ENCODE data around the gene DOK1.

Gene DOK1

DNA sequence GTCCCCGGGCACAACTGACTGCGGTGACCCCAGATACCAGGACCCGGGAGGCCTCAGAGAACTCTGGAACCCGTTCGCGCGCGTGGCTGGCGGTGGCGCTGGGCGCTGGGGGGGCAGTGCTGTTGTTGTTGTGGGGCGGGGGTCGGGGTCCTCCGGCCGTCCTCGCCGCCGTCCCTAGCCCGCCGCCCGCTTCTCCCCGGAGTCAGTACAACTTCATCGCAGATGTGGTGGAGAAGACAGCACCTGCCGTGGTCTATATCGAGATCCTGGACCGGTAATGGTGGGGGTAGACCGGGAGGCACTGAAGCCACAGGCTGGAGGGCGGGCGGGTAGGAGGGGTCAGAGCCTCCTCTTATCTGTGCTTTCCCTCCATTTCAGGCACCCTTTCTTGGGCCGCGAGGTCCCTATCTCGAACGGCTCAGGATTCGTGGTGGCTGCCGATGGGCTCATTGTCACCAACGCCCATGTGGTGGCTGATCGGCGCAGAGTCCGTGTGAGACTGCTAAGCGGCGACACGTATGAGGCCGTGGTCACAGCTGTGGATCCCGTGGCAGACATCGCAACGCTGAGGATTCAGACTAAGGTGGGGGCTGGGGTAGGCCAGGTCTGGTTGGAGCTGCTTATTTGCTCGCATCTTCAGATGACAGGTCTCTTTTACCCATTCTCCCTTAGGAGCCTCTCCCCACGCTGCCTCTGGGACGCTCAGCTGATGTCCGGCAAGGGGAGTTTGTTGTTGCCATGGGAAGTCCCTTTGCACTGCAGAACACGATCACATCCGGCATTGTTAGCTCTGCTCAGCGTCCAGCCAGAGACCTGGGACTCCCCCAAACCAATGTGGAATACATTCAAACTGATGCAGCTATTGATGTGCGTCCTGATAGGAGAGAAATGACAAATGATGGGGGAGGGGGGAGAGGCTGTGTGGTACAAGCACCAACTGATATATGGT is 24.0 kb upstream of the DOK1 start:
- DNase-seq: peak; percentile 97 to 99
- peak; percentile 63 for TF ChIP-seq GATA1 (IDR thresholded peaks at IDR 0.05; ENCODE audit: low read depth, low read length)
- peak; percentile 89 for TF ChIP-seq POLR2A (IDR thresholded peaks at IDR 0.05; ENCODE audit: low read length)

DNA sequence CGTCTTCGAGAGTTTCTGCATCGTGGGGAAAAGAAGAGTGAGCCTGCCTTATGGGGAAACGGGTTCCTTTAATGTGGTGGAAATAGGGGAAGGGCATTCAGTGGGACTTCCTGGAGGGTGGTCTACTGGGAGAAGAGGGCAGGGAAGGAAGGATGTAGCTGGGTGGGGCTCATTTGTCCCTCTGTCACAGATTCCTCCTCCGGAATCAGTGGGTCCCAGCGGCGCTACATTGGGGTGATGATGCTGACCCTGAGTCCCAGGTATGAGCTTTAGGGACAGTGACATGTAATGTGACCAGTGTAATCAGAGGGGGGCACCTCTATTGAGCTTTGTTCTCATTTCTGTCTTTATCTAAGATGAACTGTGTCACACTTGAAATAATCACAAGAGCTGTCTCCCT is 22.9 kb upstream of the DOK1 start:
- TF ChIP-seq GATA1 (IDR thresholded peaks at IDR 0.05; ENCODE audit: low read depth, low read length): no peak
- TF ChIP-seq POLR2A (IDR thresholded peaks at IDR 0.05; ENCODE audit: low read length): no peak
- no peak for DNase-seq

- peak; percentile 70 to 81 for DNase-seq
- TF ChIP-seq POLR2A (IDR thresholded peaks at IDR 0.05; ENCODE audit: low read length): no peak
- no peak for TF ChIP-seq GATA1 (IDR thresholded peaks at IDR 0.05; ENCODE audit: low read depth, low read length)
Observed at GRCh38 chr2:74532222-74532621, 22.3 kb upstream of the DOK1 start.

DNA sequence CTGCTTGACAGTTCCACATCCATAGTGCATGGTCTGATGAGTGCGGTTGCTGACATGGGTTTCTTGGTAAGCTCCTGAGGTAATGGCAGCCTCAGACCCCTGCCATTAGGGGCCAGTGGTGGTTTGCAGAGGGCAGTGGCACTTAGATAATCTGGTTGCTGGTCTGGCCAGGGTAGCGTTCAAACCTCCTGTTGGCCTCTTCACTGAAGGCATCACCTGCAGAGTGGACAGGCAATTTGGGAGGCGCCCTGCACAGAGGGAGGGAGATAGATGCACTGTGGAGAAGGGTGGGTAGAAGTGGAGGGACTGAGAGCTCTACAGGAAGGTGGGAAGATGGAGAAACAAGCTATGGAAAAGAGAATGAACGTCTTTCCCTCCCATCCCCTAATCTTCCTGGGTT is 21.1 kb upstream of the DOK1 start:
- TF ChIP-seq GATA1 (IDR thresholded peaks at IDR 0.05; ENCODE audit: low read depth, low read length) (no peak), POLR2A (IDR thresholded peaks at IDR 0.05; ENCODE audit: low read length) (peak; percentile 29)
- no peak for DNase-seq

DNA sequence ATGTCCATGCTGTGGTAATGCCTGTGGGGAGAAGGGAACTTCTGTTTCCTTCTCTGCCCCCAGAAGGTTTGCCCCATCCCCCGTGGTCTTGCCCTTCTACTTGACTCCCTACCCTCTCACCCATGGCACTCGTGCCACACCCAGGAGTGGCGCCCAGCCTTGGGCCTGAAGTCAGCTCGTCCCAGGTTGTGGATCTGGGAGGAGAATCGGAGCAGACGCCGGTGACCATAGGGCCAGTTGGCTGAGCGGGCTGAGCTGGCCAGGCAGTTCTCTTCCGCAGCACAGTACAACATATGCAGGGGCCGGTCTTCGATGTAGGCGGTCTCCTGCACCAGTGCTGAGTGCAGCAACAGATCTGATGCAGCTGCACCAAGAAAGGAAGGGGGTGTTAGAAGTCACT is 20.1 kb upstream of the DOK1 start:
- no peak for DNase-seq
- TF ChIP-seq GATA1 (IDR thresholded peaks at IDR 0.05; ENCODE audit: low read depth, low read length) (no peak), POLR2A (IDR thresholded peaks at IDR 0.05; ENCODE audit: low read length) (peak; percentile 13)

DNA sequence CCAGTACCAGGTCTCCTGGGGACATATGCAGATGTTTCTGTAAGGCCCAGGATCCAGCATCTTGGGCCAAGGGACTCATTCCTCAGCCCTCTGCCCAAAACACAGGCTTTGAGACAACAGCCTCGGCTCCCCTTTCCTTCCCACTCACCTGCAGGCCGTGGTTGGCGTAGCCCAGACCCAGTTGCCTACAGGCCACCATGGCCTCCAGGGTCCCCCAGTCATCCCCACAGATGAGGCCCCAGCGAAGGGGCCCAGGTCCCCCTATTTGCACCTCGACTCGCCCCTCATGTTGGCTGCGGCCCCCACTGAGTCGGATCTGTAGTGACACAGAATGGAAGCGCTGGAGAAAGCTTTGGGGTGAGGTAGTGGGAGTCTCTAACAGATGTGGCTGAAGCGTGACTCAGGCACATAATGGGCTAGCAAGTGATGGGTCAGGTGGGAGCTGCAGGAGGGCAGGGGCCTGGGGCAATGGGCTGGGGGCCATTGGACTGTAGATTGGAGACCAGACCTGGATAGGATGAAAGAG is 19.0 kb upstream of the DOK1 start:
- no peak for TF ChIP-seq GATA1 (IDR thresholded peaks at IDR 0.05; ENCODE audit: low read depth, low read length)
- TF ChIP-seq POLR2A (IDR thresholded peaks at IDR 0.05; ENCODE audit: low read length): no peak
- no peak for DNase-seq

DNA sequence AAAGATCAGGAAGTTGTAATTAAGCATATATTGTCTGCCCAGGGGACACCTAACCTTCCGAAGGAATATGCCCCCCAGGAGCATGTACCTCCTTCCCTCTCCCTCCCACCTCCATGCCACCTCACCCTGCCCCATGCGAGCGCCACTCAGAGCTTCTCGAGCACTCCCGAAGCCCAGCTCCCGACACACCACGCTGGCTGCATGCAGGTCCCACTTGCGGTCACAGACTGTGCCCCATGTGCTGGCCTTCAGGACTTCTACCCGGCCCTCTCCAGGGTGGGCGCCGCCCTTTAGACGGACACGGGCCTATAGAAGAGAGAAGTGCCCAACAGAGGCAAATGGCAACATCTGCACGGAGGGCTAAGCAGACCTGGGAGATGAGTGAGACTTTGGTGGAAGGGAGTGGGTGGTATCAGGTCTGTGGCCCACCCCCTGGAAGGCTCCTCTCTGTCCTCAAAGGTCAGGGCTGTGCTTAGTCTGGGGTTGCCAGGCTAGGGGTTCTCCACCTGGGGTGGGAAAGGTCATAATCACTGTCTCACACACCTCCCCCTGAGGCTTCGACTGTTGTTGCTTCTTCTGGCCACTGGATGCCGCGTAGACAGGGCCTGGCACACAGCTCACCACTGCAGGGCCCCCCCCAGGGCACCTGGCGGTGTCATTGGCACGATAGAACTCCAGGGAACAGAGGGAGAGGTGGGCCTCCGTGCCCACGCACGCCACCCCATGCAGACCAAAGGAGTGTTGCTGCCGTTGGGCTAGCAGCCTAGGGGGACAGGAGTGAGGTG is 18.2 kb upstream of the DOK1 start:
- no peak for DNase-seq
- TF ChIP-seq GATA1 (IDR thresholded peaks at IDR 0.05; ENCODE audit: low read depth, low read length) (no peak), POLR2A (IDR thresholded peaks at IDR 0.05; ENCODE audit: low read length) (no peak)

- DNase-seq: no peak
- no peak for TF ChIP-seq GATA1 (IDR thresholded peaks at IDR 0.05; ENCODE audit: low read depth, low read length)
- TF ChIP-seq POLR2A (IDR thresholded peaks at IDR 0.05; ENCODE audit: low read length): no peak
Observed at GRCh38 chr2:74537140-74537539, 17.4 kb upstream of the DOK1 start.

DNA sequence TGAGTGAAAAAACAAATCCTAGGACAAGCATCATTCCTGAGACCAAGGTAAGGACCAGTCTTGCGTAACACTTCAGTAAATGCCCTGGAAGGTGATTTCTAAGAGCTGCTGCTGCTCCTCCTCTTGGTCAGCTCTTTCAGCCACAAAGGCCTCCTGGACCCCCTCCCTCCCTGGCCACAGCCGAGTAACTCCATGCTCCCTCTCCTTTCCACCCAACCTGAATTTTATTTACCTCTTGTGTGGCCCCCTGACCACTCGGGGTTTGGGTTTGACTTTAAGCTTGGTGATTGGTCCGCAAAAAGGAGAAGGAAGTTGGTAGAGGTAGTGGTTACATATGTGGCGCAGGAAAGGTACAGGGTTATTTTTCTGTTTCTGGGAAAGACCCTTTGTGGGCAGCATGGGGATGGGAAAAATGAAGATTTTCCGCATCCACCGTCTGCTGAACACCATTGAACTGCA is 15.6 kb upstream of the DOK1 start:
- TF ChIP-seq POLR2A (IDR thresholded peaks at IDR 0.05; ENCODE audit: low read length) (no peak), GATA1 (IDR thresholded peaks at IDR 0.05; ENCODE audit: low read depth, low read length) (no peak)
- DNase-seq: no peak

DNA sequence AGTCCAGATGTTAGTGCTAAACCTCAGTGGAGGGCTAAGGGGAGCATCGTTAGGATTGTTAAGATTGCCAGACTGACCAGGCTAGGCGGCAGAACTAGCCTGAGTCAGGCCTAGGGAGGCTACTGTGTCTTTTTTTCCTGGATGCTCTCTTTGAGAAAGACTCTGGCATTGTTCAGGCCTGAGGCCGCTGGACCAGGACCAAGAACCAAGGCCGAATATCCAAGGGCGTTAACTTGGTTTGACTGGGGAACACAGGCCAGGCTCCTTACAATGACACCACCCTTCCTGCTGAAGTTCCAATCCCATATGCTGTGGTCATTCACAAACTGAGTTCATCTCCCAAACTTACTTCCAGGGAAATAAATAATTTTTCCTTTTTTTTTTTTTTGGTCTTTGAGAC is 14.2 kb upstream of the DOK1 start:
- no peak for TF ChIP-seq POLR2A (IDR thresholded peaks at IDR 0.05; ENCODE audit: low read length)
- no peak for TF ChIP-seq GATA1 (IDR thresholded peaks at IDR 0.05; ENCODE audit: low read depth, low read length)
- no peak for DNase-seq

DNA sequence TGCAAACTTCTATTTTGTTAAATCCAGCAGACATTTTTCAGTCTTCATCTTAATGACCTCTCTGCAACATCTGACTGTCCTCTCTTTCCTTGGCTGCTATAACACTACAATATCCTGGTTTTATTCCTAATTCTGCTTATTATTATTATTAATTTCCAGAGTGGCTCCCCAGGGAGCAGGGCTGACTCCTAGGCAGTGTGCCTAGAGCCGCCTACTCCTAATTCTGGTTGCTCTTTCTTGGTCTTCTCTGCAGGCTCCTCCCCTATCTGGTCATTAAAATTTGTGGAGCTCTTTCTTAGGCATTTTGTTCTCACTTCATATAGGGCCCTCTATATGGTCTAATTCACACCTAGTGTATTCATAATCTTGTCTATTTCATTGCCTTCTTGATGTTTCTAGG is 11.5 kb upstream of the DOK1 start:
- TF ChIP-seq POLR2A (IDR thresholded peaks at IDR 0.05; ENCODE audit: low read length): no peak
- TF ChIP-seq GATA1 (IDR thresholded peaks at IDR 0.05; ENCODE audit: low read depth, low read length): no peak

DNA sequence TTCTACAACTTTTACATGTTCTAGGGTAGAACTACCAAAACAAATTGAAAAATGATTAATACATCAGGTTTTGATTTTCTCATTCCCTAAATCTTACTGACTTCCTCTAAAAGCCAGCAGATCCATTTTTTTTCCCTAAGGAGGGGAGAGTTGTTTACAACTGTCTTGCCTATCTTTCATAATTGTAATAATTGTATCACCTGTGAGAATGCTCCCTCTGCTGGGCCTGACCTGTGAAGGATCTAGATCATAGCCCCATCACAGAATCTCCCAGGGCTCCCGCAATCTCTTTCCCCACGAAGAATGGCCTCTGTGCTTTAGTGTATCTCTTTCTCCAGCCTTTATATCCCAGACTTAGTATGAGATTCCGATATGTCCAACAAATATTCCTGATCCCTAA is 9.9 kb upstream of the DOK1 start:
- no peak for DNase-seq
- no peak for TF ChIP-seq GATA1 (IDR thresholded peaks at IDR 0.05; ENCODE audit: low read depth, low read length)
- TF ChIP-seq POLR2A (IDR thresholded peaks at IDR 0.05; ENCODE audit: low read length): no peak

More for the DNA sequence above, 11.5 kb upstream of the DOK1 start:
- DNase-seq: no peak

DNA sequence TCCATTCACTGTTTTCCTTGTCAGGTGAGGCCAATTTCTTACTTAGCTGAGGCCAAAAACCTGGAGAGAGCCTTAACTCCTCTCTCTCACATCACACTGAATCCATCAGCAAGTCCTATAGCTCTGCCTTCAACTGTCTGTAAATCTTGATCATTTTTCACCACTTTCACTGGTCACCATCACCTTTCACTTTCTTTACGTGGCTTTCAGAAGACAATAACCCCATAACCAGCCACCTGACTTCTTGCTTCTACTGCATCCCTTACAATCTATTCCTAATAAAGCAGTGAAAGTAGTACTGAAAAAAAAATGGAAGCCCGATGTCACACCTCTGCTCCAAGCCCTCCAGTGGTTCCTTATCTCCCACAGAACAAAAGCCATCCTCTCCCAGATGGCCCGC is 8.5 kb upstream of the DOK1 start:
- DNase-seq: no peak
- TF ChIP-seq POLR2A (IDR thresholded peaks at IDR 0.05; ENCODE audit: low read length): no peak

DNA sequence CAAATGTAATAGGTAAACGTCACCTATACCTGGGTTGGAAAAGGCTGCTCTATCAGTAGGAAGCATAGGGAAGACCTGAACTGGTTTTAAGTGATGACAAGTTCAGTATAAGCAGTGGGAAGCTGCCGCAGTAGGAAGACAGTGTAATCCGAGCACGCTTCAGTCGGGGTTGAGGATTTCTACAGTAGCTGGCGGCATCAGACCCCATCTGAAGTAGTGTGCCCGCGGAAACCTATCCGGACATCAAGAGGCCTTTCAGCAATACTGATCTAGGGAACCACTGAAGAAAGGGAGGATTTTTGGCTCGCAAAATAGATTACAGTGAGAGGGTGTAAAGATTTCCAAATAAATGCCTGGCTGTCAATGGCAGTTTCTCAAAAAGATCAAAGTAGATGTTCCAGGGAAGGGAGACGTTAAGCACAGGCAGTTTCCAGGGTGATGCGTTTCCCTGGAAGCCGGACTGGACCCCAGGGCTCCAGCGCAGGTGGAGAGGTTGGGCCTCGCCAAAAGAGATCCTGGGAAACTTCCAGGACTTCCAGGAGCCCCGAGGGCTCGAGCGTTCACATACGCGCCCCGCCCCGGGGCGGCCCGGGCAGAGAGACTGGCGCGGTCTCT is 6.1 kb upstream of the DOK1 start:
- DNase-seq: no peak
- TF ChIP-seq POLR2A (IDR thresholded peaks at IDR 0.05; ENCODE audit: low read length) (peak; percentile 44), GATA1 (IDR thresholded peaks at IDR 0.05; ENCODE audit: low read depth, low read length) (no peak)
